Loucy (cell line): ENCODE results near the gene CHM.

Experiments used
- H2AFZ ChIP-seq: fragments of 200-600 bp; sonication (generic); 2 replicates; pipeline ENCODE4 v1.6.0; 2016; ENCODE audit warnings: antibody characterized with exemption, mild to moderate bottlenecking, low read length, moderate library complexity
- H3F3A ChIP-seq: fragments of 200-600 bp; 2 replicates; pipeline ENCODE4 v1.6.0; 2016; ENCODE audit warnings: antibody characterized with exemption, low read depth, mild to moderate bottlenecking
- H3K27me3 ChIP-seq: fragments of 200-600 bp; sonication (generic); 2 replicates; pipeline ENCODE4 v1.6.1; 2014; ENCODE audit warnings: low read length, mild to moderate bottlenecking; ENCODE audit not compliant: insufficient read depth, poor library complexity, severe bottlenecking
- H3K36me3 ChIP-seq: fragments of 200-600 bp; sonication (generic); 2 replicates; pipeline ENCODE4 v1.6.1; 2016; ENCODE audit warnings: low read length; ENCODE audit not compliant: insufficient read depth
- H3K4me1 ChIP-seq: fragments of 200-600 bp; sonication (generic); 2 replicates; pipeline ENCODE4 v1.5.1; 2014; ENCODE audit warnings: low read length, mild to moderate bottlenecking; ENCODE audit not compliant: insufficient read depth, poor library complexity, severe bottlenecking
- H3K4me2 ChIP-seq: fragments of 200-600 bp; sonication (generic); 2 replicates; pipeline ENCODE4 v1.6.0; 2014; ENCODE audit warnings: antibody characterized with exemption, low read length, low read depth, mild to moderate bottlenecking; ENCODE audit not compliant: poor library complexity, severe bottlenecking
- H3K4me3 ChIP-seq: fragments of 200-600 bp; sonication (generic); 2 replicates; pipeline ENCODE4 v1.5.1; 2014; ENCODE audit warnings: low read length, mild to moderate bottlenecking, mixed read lengths; ENCODE audit not compliant: poor library complexity, severe bottlenecking
- H3K79me2 ChIP-seq: fragments of 200-600 bp; sonication (generic); 2 replicates; pipeline ENCODE4 v1.6.1; 2014; ENCODE audit warnings: low read length; ENCODE audit not compliant: insufficient read depth
- H3K9ac ChIP-seq: fragments of 200-600 bp; sonication (generic); 2 replicates; pipeline ENCODE4 v1.6.0; 2014; ENCODE audit warnings: mild to moderate bottlenecking, low read depth, low read length, moderate library complexity; ENCODE audit not compliant: poor library complexity, severe bottlenecking
- H3K9me2 ChIP-seq: fragments of 200-600 bp; sonication (generic); replicated peaks from 2 replicates; pipeline ENCODE4 v1.6.1; 2016; ENCODE audit warnings: low read depth, low read length, mixed read lengths
- H3K9me3 ChIP-seq: fragments of 200-600 bp; sonication (generic); 2 replicates; pipeline ENCODE4 v1.6.1; 2014; ENCODE audit warnings: mild to moderate bottlenecking, antibody characterized with exemption, low read length, low read depth; ENCODE audit not compliant: insufficient read depth
- H4K20me1 ChIP-seq: fragments of 200-600 bp; sonication (generic); 2 replicates; pipeline ENCODE4 v1.6.0; 2014; ENCODE audit warnings: antibody characterized with exemption, low read length, mild to moderate bottlenecking; ENCODE audit not compliant: insufficient read depth, poor library complexity, severe bottlenecking
- CTCF ChIP-seq: fragments of 200-600 bp; sonication (generic); conservative IDR thresholded peaks from 2 replicates; pipeline ENCODE4 v1.5.1; 2014; ENCODE audit warnings: mild to moderate bottlenecking, antibody characterized with exemption, low read length
- EZH2phosphoT487 ChIP-seq: fragments of 200-600 bp; IDR thresholded peaks from 2 replicates; pipeline ENCODE4 v1.6.1; 2018; ENCODE audit warnings: antibody characterized with exemption, mild to moderate bottlenecking, moderate library complexity, borderline replicate concordance

Gene CHM

GRCh38 chrX:85865324-85865723 is 182.0 kb downstream of the CHM start:
- Histone ChIP-seq H4K20me1 (no peaks in the 10 kb centered on the region), H3K4me1 (no peaks in the 10 kb centered on the region), H3K9ac (no peak overlapping the region), H3K9me3 (no peaks in the 10 kb centered on the region), H3K36me3 (no peaks in the 10 kb centered on the region), H3K79me2 (no peaks in the 10 kb centered on the region), H3K9me2 (no peaks in the 10 kb centered on the region), H2AFZ (no peak overlapping the region), H3K4me3 (no peak overlapping the region), H3F3A (no peaks in the 10 kb centered on the region), H3K4me2 (no peak overlapping the region), H3K27me3 (no peaks in the 10 kb centered on the region)
- no peak for TF ChIP-seq CTCF
- no peak for TF ChIP-seq EZH2phosphoT487

GRCh38 chrX:85859426-85859825 is 187.9 kb downstream of the CHM start:
- H3K79me2 ChIP-seq, result no peaks in the 10 kb centered on the region
- H3K4me1 ChIP-seq, result no peaks in the 10 kb centered on the region
- no peaks in the 10 kb centered on the region for H3K9me2 ChIP-seq
- H3K4me3 ChIP-seq, result no peak overlapping the region
- H3K4me2 ChIP-seq, result no peak overlapping the region
- no peak for TF ChIP-seq CTCF
- TF ChIP-seq EZH2phosphoT487, result no peak
- H4K20me1 ChIP-seq, result no peaks in the 10 kb centered on the region
- no peaks in the 10 kb centered on the region for H3F3A ChIP-seq
- no peaks in the 10 kb centered on the region for H3K36me3 ChIP-seq
- no peaks in the 10 kb centered on the region for H3K9me3 ChIP-seq
- no peaks in the 10 kb centered on the region for H3K27me3 ChIP-seq
- H2AFZ ChIP-seq, result no peak overlapping the region
- H3K9ac ChIP-seq, result no peak overlapping the region

GRCh38 chrX:85851418-85851817 is 195.9 kb downstream of the CHM start:
- H3K4me3 ChIP-seq, result no peak overlapping the region
- no peaks in the 10 kb centered on the region for H3K79me2 ChIP-seq
- H2AFZ ChIP-seq, result no peak overlapping the region
- no peaks in the 10 kb centered on the region for H3K36me3 ChIP-seq
- no peaks in the 10 kb centered on the region for H3K27me3 ChIP-seq
- no peaks in the 10 kb centered on the region for H3K9me2 ChIP-seq
- H3K4me2 ChIP-seq, result no peak overlapping the region
- H3K4me1 ChIP-seq, result no peaks in the 10 kb centered on the region
- no peaks in the 10 kb centered on the region for H4K20me1 ChIP-seq
- H3K9ac ChIP-seq, result no peak overlapping the region
- H3K9me3 ChIP-seq, result no peaks in the 10 kb centered on the region
- H3F3A ChIP-seq, result no peaks in the 10 kb centered on the region
- no peak for TF ChIP-seq CTCF
